Neutrophil (primary cell): ENCODE data around the gene RAE1.

ENCODE experiments used
- H3K27ac ChIP-seq: fragments of 200-600 bp; sonication (generic); 2 replicates; pipeline ENCODE4 v1.5.1; 2016; ENCODE audit warnings: mild to moderate bottlenecking, moderate library complexity
- H3K27me3 ChIP-seq: fragments of 200-600 bp; sonication (generic); 2 replicates; pipeline ENCODE4 v1.6.0; 2016; ENCODE audit warnings: mild to moderate bottlenecking
- H3K36me3 ChIP-seq: fragments of 200-600 bp; sonication (generic); 2 replicates; pipeline ENCODE4 v1.5.1; 2017
- H3K4me1 ChIP-seq, 2 experiments: fragments of 200-600 bp in 1 of 2; sonication (generic) in 1 of 2; 1 replicate in 1 of 2; 2 replicates in 1 of 2; pipeline versions ENCODE4 v1.5.1 to v1.6.1; 2013 to 2016; ENCODE audit warnings: low read depth in 1 of 2, low read length in 1 of 2, mild to moderate bottlenecking in 1 of 2, moderate library complexity in 1 of 2; ENCODE audit not compliant: control insufficient read depth in 1 of 2, insufficient read depth in 1 of 2
- H3K4me3 ChIP-seq, 2 experiments: fragments of 200-600 bp in 1 of 2; sonication (generic) in 1 of 2; 1 replicate in 1 of 2; 2 replicates in 1 of 2; pipeline ENCODE4 v1.5.1; 2013 to 2016; ENCODE audit warnings: low read depth in 1 of 2, low read length in 1 of 2, mild to moderate bottlenecking in 1 of 2, moderate library complexity in 1 of 2
- H3K9me3 ChIP-seq: fragments of 200-600 bp; sonication (generic); 2 replicates; pipeline ENCODE4 v1.5.1; 2016
- TF ChIP-seq, protein P1 (sequence below): fragments of 200-600 bp; sonication (generic); IDR thresholded peaks from 2 replicates; pipeline ENCODE4 v1.5.1; 2016; ENCODE audit warnings: antibody characterized with exemption

RAE1 gene

DNA sequence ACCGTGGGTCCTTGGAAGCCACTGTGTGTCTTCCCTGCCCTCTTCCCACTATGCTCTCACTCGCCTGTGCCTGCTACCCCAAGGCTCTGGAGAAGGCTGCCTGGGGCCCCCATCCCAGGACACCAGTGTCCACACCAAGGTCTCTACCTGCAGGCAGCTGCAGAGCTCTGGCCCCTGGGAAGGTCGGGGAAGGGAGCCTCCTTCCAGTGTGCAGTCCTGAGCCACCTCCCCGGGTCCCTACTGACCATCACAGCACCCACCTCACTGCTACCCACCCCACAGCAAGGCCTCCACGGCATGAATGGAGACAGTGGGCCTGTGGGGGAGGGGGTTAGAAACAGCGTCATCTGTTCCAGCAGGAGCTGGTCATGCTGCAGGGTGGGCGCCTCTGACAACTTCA lies 75.8 kb downstream of the RAE1 start:
- TF ChIP-seq, protein P1, sequence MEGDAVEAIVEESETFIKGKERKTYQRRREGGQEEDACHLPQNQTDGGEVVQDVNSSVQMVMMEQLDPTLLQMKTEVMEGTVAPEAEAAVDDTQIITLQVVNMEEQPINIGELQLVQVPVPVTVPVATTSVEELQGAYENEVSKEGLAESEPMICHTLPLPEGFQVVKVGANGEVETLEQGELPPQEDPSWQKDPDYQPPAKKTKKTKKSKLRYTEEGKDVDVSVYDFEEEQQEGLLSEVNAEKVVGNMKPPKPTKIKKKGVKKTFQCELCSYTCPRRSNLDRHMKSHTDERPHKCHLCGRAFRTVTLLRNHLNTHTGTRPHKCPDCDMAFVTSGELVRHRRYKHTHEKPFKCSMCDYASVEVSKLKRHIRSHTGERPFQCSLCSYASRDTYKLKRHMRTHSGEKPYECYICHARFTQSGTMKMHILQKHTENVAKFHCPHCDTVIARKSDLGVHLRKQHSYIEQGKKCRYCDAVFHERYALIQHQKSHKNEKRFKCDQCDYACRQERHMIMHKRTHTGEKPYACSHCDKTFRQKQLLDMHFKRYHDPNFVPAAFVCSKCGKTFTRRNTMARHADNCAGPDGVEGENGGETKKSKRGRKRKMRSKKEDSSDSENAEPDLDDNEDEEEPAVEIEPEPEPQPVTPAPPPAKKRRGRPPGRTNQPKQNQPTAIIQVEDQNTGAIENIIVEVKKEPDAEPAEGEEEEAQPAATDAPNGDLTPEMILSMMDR: no peak

DNA sequence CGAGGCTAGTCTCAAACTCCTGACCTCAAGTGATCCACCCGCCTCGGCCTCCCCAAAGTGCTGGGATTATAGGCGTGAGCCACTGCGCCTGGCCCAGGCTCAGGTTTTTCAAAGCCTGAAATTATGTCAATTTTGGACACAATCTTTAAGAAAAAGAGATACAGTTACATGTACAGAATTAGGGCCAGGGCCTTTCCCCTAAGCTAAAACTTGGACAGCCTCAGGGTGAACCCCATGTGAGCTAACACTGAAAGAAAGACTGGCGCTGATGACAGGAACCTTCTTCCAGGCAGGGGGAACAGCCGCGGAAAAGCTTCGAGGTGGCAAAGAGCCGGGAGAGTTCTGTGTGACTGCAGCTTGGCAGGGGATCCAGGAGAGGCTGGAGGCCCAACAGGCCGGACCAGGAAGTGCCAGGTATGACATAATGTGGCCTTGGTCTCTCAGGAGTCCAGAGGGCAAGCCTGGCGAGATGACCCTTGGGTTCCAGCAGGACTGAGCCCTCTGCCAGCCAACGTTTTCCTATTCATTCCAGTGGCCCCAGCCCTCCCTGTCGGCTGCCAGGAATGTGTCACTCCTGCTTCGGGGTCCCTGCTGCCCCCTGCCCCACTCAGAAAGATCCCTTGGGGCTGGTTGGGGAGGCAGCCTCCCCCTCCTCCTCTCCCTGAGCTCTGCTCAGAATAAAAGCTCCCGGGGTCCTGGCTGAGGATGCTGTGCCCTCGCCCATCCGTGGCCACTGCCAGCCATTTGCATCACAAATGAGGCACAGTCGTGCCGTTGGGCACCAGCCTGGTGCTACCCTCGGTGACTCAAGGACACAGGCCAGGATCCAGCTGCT lies 77.5 kb downstream of the RAE1 start:
- no peaks in the 10 kb centered on the region for H3K36me3 ChIP-seq
- TF ChIP-seq, protein P1: no peak
- H3K9me3 ChIP-seq: no peaks in the 10 kb centered on the region
- no peaks in the 10 kb centered on the region for H3K27me3 ChIP-seq
- H3K4me3 ChIP-seq: no peak overlapping the region
- H3K4me1 ChIP-seq: peaks cover 72 to 77% of the 10 kb centered on the region in 2 experiments
- peak overlapping the region; percentile 74 for H3K27ac ChIP-seq

More for the DNA sequence above, 75.8 kb downstream of the RAE1 start:
- Histone ChIP-seq H3K4me1 (peaks cover 55 to 62% of the 10 kb centered on the region in 2 experiments), H3K27ac (no peak overlapping the region), H3K4me3 (no peak overlapping the region), H3K9me3 (no peaks in the 10 kb centered on the region), H3K36me3 (no peaks in the 10 kb centered on the region), H3K27me3 (no peaks in the 10 kb centered on the region)
